GM18951 (cell line): ENCODE results near the gene RAET1G.
"Not testable (repeated sequence)": the region's sequence is repeated elsewhere in the genome, so short reads cannot be mapped to it uniquely, and the experiment has no call there.

Source experiments
- POLR2A ChIP-seq: IDR thresholded peaks from 4 replicates; pipeline ENCODE4 v1.6.1; 2011; ENCODE audit warnings: mild to moderate bottlenecking; ENCODE audit not compliant: insufficient read length, insufficient read depth; ENCODE audit errors: extremely low read depth
- in situ Hi-C: fragments of 300-500 bp; cut with MboI; formaldehyde crosslinking; loops from one replicate; pipeline ENCODE4 v1.12.0; 2022; ENCODE audit warnings: low sequenced_read_pairs, mixed read lengths, inconsistent platforms; ENCODE audit not compliant: unreplicated experiment

The RAET1G gene

DNA sequence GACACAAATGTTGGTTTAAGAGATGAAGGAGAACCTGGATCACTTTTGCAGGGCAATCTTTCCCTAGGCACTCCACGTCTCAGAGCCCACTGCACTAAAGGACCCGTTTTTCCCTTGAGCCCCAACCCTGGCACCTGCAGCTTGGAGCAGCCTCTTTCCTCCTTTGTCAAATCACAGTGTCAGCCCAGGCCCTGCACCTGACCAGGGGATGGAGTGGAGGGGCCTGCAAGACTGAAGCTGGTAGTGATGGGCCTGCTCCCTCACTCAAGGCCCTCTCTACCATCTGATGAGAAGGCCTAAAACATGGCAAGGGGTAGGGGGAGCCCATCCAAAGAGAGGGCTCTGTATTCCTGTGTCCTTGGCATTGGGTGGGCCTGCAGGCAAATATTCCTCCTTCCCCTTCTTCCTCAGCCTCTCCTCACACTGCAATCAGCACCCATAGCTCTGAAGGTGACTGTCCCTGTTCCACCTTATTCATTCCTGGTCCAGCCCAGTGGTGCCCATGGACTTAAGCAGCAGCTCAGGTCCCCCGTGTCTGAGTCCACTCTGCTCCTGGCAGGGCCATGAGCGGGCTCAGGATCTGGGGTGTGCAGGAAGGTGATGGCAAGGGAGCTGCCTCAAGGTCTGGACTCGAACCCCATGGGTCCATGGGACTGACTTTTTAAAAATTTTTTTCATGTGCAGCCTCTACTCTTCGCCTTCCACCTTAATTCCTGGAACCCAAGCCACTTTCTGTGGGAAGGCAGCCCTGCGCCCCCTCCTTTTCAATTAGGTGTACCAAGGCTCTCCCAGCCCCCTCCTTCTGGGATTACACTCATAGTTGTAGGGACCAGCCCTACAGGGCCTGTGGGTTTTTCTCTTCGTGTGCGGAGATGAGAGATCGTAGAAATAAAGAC is 6.7 kb downstream of the RAET1G start:
- no peak for TF ChIP-seq POLR2A
- in situ Hi-C loops = no loop called here

DNA sequence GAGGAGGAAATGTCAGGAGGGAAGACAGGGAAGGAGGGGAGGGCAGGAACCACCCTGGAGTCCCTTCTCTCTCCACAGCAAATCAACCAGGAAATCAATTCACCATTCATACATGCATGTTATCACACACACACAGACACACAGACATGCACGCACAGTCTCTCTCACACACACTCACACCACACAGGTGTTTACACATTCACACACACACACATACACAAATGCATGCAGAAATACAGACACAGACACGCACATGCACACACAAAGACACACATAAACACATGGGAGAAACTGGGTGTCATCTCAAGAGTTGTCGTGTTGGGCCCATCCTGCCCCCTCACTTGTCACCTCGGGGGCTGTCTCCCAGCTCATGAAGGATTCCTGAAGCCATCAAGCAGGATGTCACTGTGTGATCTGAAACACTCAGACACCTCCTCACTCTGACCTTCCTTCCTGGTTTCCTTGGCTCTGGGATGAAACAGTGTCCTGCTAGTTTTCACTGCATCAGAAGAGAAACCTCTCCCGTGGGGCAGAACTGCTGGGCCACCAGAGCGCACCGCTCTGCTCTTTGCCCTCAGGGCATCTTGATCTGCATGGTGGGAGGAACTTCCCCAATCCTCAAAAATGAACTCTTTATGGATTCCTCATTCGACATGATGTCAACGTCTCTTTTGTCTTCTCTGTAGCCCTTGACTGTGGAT is 9.2 kb downstream of the RAET1G start:
- TF ChIP-seq POLR2A = no peak

GRCh38 chr6:149913085-149913484 is 9.8 kb downstream of the RAET1G start:
- in situ Hi-C loops = no loop called here
- no peak for TF ChIP-seq POLR2A

More for the DNA sequence above, 9.2 kb downstream of the RAET1G start:
- in situ Hi-C loops = no loop called here

DNA sequence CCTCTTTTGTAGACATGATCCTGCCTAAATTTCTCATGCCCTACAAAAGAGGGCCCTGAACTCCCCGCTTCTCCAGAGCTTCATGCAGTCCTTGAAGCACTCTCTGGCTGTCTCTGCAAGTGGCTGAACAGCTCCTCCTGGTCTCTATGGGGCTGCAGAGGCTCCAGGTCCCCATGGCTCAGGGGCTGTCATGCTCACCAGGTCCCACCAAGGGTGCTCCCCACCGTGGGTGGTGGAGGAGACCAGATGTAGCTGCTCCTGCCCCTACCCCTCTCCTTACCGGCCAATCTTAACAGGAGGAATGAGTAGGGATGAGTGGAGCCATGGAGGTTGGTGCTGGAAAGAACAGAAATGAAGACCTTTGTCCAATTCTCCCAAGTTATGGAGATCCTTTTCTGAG is 10.2 kb downstream of the RAET1G start:
- in situ Hi-C loops = not testable (repeated sequence)

DNA sequence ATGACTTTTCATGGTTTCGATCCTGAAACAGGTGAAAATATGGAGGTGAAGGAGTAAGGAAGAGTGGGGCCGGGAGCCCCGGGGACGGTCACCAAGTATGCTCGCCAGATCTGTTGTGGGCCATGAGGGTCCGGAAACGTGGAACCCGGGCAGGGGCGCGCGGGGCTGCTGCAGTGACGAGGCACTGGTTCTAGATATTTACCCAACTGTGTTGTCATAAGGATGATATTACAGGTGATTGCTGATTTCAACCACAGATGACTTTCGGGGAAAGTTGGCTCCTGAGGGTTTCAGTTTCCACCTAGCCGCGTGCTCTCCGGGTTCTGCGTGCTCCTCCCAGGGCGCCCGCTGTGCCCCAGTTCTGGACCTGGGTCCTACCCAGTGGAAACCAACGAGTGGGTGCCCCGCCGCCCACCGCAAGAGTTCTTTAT is 12.2 kb downstream of the RAET1G start:
- in situ Hi-C loops = no loop called here
- TF ChIP-seq POLR2A = no peak

GRCh38 chr6:149909701-149910470 is 13.0 kb downstream of the RAET1G start:
- in situ Hi-C loops = no loop called here
- TF ChIP-seq POLR2A = no peak

DNA sequence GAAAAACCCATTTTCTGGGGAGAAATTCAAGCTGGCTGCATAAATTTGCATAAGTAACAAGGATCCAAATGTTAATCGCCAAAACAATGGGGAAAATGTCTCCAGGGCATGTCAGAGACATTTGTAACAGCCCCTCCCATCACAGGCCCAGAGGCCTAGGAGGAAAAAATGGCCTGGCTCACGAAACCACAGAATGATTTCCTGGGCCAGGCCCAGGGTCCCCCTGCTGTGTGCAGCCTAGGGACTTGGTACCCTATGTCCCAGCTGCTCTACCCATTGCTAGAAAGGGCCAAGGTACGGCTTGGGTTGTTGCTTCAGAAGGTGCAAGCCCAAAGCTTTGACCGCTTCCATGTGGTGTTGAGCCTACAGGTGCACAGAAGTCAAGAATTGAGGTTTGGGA is 14.4 kb downstream of the RAET1G start:
- in situ Hi-C loops = not testable (repeated sequence)

- in situ Hi-C loops = no loop called here
- no peak for TF ChIP-seq POLR2A
Observed at GRCh38 chr6:149907317-149907716, 15.6 kb downstream of the RAET1G start.

- no peak for TF ChIP-seq POLR2A
- in situ Hi-C loops = no loop called here
Observed at GRCh38 chr6:149906405-149906804, 16.5 kb downstream of the RAET1G start.

- in situ Hi-C loops = no loop called here
- TF ChIP-seq POLR2A = no peak
Observed at GRCh38 chr6:149905911-149906371, 17.0 kb downstream of the RAET1G start.

- TF ChIP-seq POLR2A = no peak
- in situ Hi-C loops = no loop called here
Observed at GRCh38 chr6:149905371-149905910, 17.5 kb downstream of the RAET1G start.

GRCh38 chr6:149904661-149905370 is 18.1 kb downstream of the RAET1G start:
- no peak for TF ChIP-seq POLR2A
- in situ Hi-C loops = no loop called here
